Astrocyte of the spinal cord (primary cell): ENCODE data around the gene MFAP3.
A peak's percentile ranks its signal among the peaks of the same experiment; 100 is the strongest.

ENCODE experiments used
- DNase-seq: peaks from one replicate; pipeline ENCODE4 v3.0.0; 2011; ENCODE audit warnings: low read depth, low spot score
- H3K4me3 ChIP-seq: 2 replicates; pipeline ENCODE4 v1.5.1; 2011; ENCODE audit warnings: low read depth, mild to moderate bottlenecking, low read length, moderate library complexity
- CTCF ChIP-seq: IDR thresholded peaks from 2 replicates; pipeline ENCODE4 v1.5.1; 2012; ENCODE audit warnings: low read depth, mild to moderate bottlenecking, low read length, inconsistent platforms
- in situ Hi-C: cut with HindIII; loops from 2 replicates; pipeline ENCODE4 v1.10.0; 2017; ENCODE audit warnings: low sequenced_read_pairs

MFAP3 gene

GRCh38 chr5:154031937-154032489 lies 6.8 kb upstream of the MFAP3 start:
- DNase-seq = no peak
- no peak overlapping the region for H3K4me3 ChIP-seq
- in situ Hi-C loops = no loop called here
- TF ChIP-seq CTCF = no peak

- no peak for DNase-seq
- no peak for TF ChIP-seq CTCF
- in situ Hi-C loops = no loop called here
- H3K4me3 ChIP-seq = no peak overlapping the region
Observed at GRCh38 chr5:154034944-154035343, 3.8 kb upstream of the MFAP3 start.

- peak; percentile 25 for DNase-seq
- H3K4me3 ChIP-seq = peak overlapping the region; percentile 96
- in situ Hi-C loops = no loop called here
- TF ChIP-seq CTCF = no peak
Observed at GRCh38 chr5:154038261-154038706, 483 bp upstream of the MFAP3 start.

- H3K4me3 ChIP-seq = peak overlapping the region; percentile 96
- in situ Hi-C loops = no loop called here
- no peak for TF ChIP-seq CTCF
- DNase-seq = no peak
Observed at GRCh38 chr5:154039458-154039829, 677 bp downstream of the MFAP3 start.

- TF ChIP-seq CTCF = no peak
- in situ Hi-C loops = no loop called here
- DNase-seq = no peak
- no peak overlapping the region for H3K4me3 ChIP-seq
Observed at GRCh38 chr5:154042766-154043165, 4.0 kb downstream of the MFAP3 start.

GRCh38 chr5:154044099-154044498 lies 5.3 kb downstream of the MFAP3 start:
- TF ChIP-seq CTCF = no peak
- DNase-seq = no peak

GRCh38 chr5:154044581-154044980 lies 5.8 kb downstream of the MFAP3 start:
- in situ Hi-C loops = no loop called here
- TF ChIP-seq CTCF = no peak
- H3K4me3 ChIP-seq = no peak overlapping the region
- DNase-seq = no peak

More at GRCh38 chr5:154044099-154044498, 5.3 kb downstream of the MFAP3 start:
- no peak overlapping the region for H3K4me3 ChIP-seq
- in situ Hi-C loops = no loop called here
